IPS-18a (cell line): ENCODE measurements around the gene OR2T29.
"Not testable (repeated sequence)": the region's sequence is repeated elsewhere in the genome, so short reads cannot be mapped to it uniquely, and the experiment has no call there.

ENCODE experiments used
- H3K27ac ChIP-seq: one replicate; pipeline ENCODE4 v1.5.1; 2013; ENCODE audit warnings: low read length
- H3K27me3 ChIP-seq: one replicate; pipeline ENCODE4 v1.6.1; 2013; ENCODE audit warnings: mild to moderate bottlenecking, low read length; ENCODE audit not compliant: control insufficient read depth, insufficient read depth
- H3K36me3 ChIP-seq: one replicate; pipeline ENCODE4 v1.6.1; 2013; ENCODE audit warnings: low read depth, low read length; ENCODE audit not compliant: control insufficient read depth
- H3K4me1 ChIP-seq: one replicate; pipeline ENCODE4 v1.6.1; 2013; ENCODE audit warnings: low read depth, low read length; ENCODE audit not compliant: control insufficient read depth
- H3K4me3 ChIP-seq: one replicate; pipeline ENCODE4 v1.5.1; 2013; ENCODE audit warnings: low read length
- H3K9ac ChIP-seq: one replicate; pipeline ENCODE4 v1.6.1; 2013; ENCODE audit warnings: mild to moderate bottlenecking, low read length, moderate library complexity
- H3K9me3 ChIP-seq: one replicate; pipeline ENCODE4 v1.6.1; 2013; ENCODE audit warnings: low read depth, low read length; ENCODE audit not compliant: control insufficient read depth

Gene OR2T29, protein sequence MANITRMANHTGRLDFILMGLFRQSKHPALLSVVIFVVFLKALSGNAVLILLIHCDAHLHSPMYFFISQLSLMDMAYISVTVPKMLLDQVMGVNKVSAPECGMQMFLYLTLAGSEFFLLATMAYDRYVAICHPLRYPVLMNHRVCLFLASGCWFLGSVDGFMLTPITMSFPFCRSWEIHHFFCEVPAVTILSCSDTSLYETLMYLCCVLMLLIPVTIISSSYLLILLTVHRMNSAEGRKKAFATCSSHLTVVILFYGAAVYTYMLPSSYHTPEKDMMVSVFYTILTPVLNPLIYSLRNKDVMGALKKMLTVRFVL

DNA sequence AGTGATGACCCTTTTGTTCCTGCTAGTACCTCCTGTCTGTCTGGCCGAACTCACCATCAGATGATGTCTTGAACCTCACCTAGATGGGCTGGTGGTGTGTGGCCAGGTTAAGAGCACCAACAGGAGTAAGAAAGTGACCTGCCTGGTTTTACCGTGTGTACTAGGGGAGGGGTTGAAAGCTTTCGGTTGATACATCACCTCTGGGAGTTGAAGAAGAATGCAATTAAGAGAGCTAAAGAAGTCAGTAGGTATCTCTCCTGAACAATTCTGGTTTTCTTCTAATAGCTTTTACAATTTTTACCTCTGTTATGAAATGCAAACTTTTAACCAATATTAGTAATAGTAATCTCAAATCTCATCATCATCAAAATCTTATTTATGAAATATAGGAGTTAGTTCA, at the start of gene OR2T29:
TSS of gene OR2T29 (minus strand) at position 101 of the 400 bp plus-strand sequence. CDS start 3,281 bp downstream, outside the sequence.
- not testable (repeated sequence) for H3K27ac ChIP-seq, H3K27me3 ChIP-seq, H3K4me3 ChIP-seq, H3K9ac ChIP-seq, H3K36me3 ChIP-seq, H3K9me3 ChIP-seq, H3K4me1 ChIP-seq

DNA sequence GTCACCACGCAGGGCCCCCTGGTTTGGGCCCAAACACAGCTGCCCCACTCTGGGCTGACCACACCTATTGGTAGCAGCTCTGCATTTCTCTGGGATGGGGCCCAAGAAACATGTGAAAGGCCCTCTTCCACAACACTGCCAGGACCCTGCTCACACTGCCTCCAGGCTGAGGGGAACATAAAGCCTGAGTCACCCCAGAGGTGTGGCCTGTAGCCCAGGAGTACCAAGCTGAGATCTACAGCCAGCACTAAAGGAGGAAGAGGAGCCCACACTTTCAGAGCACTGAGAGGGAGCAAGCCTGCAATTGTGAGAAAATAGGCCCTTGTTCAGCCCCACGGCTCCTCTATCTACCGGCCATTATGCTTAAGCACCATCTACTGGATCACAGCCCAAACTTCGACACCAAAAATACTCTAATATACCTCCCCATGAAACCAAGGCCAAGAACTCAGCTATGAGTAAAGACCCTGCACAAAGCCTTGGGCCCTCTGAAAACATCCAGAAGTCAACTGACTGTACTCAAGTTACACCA, 49.4 kb upstream of the OR2T29 start:
- no peaks in the 10 kb centered on the region for H3K36me3 ChIP-seq
- no peaks in the 10 kb centered on the region for H3K27me3 ChIP-seq
- peaks cover 88% of the 10 kb centered on the region for H3K9me3 ChIP-seq
- no peaks in the 10 kb centered on the region for H3K4me1 ChIP-seq
- no peak overlapping the region for H3K4me3 ChIP-seq
- no peak overlapping the region for H3K9ac ChIP-seq
- no peak overlapping the region for H3K27ac ChIP-seq

DNA sequence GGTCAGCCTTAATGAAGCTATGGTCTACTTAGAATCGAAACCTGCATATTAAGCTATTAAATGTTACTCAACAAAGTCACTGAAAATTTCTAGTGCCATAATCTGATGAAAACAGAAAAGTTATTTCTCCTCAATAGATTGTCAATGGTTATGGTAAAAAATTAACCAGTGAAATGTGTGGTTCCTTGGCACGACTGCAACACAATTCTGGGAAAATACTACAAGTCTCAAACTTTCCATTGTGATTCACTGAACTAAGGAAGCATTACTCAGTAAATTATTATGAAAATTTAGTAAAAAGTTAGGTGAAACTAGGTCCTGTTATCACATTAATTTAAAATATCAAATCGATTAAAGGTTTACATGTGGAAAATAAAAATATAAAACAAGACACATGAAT, 47.7 kb upstream of the OR2T29 start:
- Histone ChIP-seq H3K9ac (no peak overlapping the region), H3K36me3 (no peaks in the 10 kb centered on the region), H3K9me3 (peaks cover 84% of the 10 kb centered on the region), H3K27me3 (no peaks in the 10 kb centered on the region), H3K27ac (no peak overlapping the region), H3K4me1 (no peaks in the 10 kb centered on the region), H3K4me3 (no peak overlapping the region)

DNA sequence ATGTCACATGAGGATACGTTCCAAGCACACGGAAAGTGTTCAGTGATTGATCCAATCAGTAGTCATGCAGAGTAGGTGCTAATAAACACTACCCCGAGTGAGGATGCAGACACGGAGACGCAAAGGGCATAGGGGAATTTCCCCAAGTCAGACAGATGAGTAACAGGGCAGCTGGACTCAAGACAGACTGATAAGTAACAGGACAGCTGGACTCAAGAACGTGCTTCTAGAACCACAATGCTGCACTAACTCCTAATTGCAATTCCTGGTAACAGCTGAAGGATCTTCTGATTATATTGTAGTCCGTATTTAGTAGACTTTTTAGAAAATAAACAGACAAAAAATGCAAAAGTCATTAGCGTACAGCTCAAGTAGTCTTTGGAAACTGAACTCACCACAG, 36.8 kb upstream of the OR2T29 start:
- no peak overlapping the region for H3K9ac ChIP-seq
- H3K4me1 ChIP-seq: no peaks in the 10 kb centered on the region
- no peaks in the 10 kb centered on the region for H3K27me3 ChIP-seq
- H3K9me3 ChIP-seq: peaks cover 77% of the 10 kb centered on the region
- no peaks in the 10 kb centered on the region for H3K36me3 ChIP-seq
- no peak overlapping the region for H3K4me3 ChIP-seq
- no peak overlapping the region for H3K27ac ChIP-seq

DNA sequence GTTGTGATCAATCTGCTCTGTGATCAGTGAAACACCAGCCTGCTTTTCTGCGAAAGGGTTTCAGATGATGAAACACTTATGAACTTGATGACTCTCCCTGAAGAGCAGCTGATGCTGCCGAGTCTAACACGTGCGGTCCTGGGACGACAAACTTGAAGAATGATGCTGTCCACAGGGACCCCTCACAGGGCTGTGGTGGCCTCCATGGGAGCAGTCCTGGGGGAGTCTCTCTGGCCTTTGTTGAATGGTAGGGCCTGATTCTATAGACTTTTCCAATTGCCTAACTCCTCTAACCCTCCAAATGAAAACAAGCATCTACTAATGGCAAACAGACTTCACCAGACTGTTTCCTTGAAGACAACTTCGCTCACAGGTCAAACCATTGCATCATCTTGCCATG, 35.0 kb upstream of the OR2T29 start, which contains the start of gene OR2T10:
TSS of gene OR2T10 (minus strand) at position 112 of the 400 bp plus-strand sequence. CDS start 3,932 bp downstream, outside the sequence.
- no peak within 1 kb of the TSS for H3K9ac ChIP-seq
- H3K27ac ChIP-seq: no peak within 1 kb of the TSS
- H3K27me3 ChIP-seq: no peaks in the 10 kb centered on the region
- no peak within 1 kb of the TSS for H3K4me3 ChIP-seq
- no peaks in the 10 kb centered on the region for H3K4me1 ChIP-seq
- no peaks in the 10 kb centered on the region for H3K36me3 ChIP-seq
- H3K9me3 ChIP-seq: peaks cover 76% of the 10 kb centered on the region

DNA sequence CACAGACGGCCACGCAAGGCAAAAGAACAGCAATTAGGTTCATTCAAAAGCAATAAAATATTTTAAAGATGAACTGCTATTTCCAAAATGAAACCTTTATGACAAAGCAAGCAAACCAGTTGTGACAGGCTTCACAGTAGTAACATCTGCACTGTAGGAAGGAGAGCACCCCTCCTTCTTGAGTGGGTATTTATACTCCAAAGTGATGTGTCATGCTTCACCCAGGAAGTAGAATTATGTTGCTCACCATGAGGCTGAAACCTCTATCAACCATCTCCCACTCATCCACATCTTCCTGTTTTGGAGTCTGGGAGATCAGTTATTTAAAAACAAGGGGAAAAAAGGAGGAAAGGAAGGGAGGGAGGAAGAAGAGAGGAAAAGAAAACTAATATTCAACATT, 34.0 kb upstream of the OR2T29 start:
- Histone ChIP-seq H3K36me3 (no peaks in the 10 kb centered on the region), H3K27ac (no peak overlapping the region), H3K27me3 (no peaks in the 10 kb centered on the region), H3K4me3 (no peak overlapping the region), H3K9ac (no peak overlapping the region), H3K4me1 (no peaks in the 10 kb centered on the region), H3K9me3 (peaks cover 74% of the 10 kb centered on the region)

DNA sequence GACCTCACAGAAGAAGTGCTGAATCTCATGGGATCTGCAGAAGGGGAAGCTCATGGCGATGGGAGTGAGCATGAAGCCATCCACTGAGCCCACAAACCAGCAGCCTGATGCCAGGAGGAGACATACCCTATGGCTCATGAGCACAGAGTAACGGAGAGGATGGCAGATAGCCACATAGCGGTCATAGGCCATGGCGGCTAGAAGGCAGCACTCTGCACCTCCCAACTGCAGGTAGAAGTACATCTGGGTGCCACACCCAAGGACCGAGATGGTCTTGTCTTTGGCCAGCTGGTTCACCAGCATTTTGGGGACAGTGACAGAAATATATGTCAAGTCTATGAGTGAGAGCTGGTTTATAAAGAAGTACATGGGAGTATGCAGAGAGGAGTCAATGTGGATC, 30.7 kb upstream of the OR2T29 start:
- Histone ChIP-seq H3K9me3 (peaks cover 62% of the 10 kb centered on the region), H3K27me3 (no peaks in the 10 kb centered on the region), H3K4me3 (no peak overlapping the region), H3K27ac (no peak overlapping the region), H3K4me1 (no peaks in the 10 kb centered on the region), H3K9ac (no peak overlapping the region), H3K36me3 (no peaks in the 10 kb centered on the region)

DNA sequence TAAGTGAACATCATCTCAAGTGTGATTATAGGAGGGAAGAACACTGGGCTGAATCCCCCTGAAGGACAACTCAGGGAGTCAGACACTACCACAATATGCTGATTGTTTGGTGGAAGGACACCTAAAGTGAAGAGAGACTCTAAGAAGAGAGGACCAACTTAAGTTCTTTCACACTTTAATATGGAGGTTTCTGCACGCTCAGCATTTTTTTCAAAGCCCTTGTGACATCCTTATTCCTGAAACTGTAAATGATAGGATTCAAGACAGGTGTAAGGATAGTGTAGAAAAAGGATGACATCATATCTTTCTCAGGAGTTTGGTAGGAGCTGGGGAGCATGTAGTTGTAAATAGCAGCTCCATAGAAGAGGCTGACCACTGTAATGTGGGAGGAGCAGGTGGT, 30.1 kb upstream of the OR2T29 start:
- Histone ChIP-seq H3K27me3 (no peaks in the 10 kb centered on the region), H3K4me3 (no peak overlapping the region)

DNA sequence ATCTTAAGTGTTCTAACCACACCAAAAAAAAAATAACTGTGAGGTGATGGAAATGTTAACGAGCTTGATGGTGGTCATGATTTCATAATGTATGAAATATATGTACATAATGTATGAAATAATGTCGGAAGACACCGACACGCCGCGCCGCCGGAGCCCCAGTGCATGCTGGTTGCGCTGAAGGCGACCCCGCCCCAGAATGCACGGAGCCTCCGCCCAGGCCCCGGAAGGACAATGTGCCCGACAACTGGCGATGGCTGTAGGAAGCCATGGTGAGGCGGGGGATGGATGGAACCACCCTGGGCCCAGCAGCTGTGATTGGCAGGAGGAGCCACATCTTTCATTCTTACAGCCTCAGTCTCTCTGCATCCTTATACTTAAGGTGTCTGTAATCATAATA, 27.5 kb upstream of the OR2T29 start:
- no peak overlapping the region for H3K9ac ChIP-seq
- no peak overlapping the region for H3K4me3 ChIP-seq
- H3K36me3 ChIP-seq: no peaks in the 10 kb centered on the region
- no peaks in the 10 kb centered on the region for H3K4me1 ChIP-seq
- peaks cover 46% of the 10 kb centered on the region for H3K9me3 ChIP-seq
- no peaks in the 10 kb centered on the region for H3K27me3 ChIP-seq
- no peak overlapping the region for H3K27ac ChIP-seq

More for the DNA sequence above, 30.1 kb upstream of the OR2T29 start:
- H3K36me3 ChIP-seq: no peaks in the 10 kb centered on the region
- H3K27ac ChIP-seq: no peak overlapping the region
- H3K9me3 ChIP-seq: peaks cover 59% of the 10 kb centered on the region
- H3K4me1 ChIP-seq: no peaks in the 10 kb centered on the region
- H3K9ac ChIP-seq: no peak overlapping the region

DNA sequence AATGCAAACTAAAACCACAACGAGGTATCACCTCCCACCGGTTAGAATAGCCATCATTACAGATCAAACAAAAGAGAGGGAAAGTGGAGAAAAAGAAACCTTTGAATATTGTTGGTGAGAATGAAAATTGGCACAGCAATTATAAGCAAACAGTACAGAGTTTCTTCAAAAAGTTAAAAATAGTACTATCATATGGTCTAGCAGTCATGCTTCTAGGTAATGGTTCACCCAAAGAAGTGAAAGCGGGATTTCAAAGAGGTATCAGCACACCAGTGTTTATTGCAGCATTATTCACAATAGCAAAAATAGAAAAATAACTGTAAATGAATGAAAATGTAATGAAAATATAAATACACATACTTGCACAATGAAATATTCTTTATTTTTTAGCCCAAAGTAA, 26.8 kb upstream of the OR2T29 start:
- H3K9ac ChIP-seq: no peak overlapping the region
- no peak overlapping the region for H3K4me3 ChIP-seq
- no peaks in the 10 kb centered on the region for H3K36me3 ChIP-seq
- peaks cover 43% of the 10 kb centered on the region for H3K9me3 ChIP-seq
- H3K27me3 ChIP-seq: no peaks in the 10 kb centered on the region
- no peak overlapping the region for H3K27ac ChIP-seq
- no peaks in the 10 kb centered on the region for H3K4me1 ChIP-seq

DNA sequence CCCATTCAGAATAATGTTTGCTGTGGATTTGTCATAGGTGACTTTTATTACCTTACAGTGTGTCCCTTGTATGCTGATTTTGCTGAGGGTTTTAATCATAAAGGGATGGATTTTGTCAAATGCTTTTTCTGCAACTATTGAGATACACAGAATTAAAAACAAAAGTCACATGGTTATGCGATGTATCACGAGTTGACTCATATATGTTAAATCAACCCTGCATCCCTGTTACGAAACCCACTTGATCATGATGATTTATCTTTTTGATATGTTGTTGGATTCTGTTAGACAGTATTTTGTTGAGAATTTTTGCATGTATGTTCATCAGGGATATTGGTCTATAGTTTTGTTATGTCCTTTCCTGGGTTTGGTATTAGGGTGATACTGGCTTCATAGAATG, 22.7 kb upstream of the OR2T29 start:
- no peak overlapping the region for H3K27ac ChIP-seq
- no peak overlapping the region for H3K4me3 ChIP-seq
- H3K27me3 ChIP-seq: no peaks in the 10 kb centered on the region
- H3K36me3 ChIP-seq: no peaks in the 10 kb centered on the region
- H3K4me1 ChIP-seq: no peaks in the 10 kb centered on the region
- H3K9ac ChIP-seq: no peak overlapping the region
- H3K9me3 ChIP-seq: peaks cover 33% of the 10 kb centered on the region
